HG02610 (cell line): ENCODE data around the gene ENTPD1.
A peak's percentile ranks its signal among the peaks of the same experiment; 100 is the strongest.
"Not testable (repeated sequence)": the region's sequence is repeated elsewhere in the genome, so short reads cannot be mapped to it uniquely, and the experiment has no call there.

Experiments used
- ATAC-seq: cut with Tn5 transposase; IDR thresholded peaks from one replicate; pipeline ENCODE4 v1.9.1; 2021; ENCODE audit warnings: mild to moderate bottlenecking, moderate library complexity; ENCODE audit not compliant: unreplicated experiment

The ENTPD1 gene

DNA sequence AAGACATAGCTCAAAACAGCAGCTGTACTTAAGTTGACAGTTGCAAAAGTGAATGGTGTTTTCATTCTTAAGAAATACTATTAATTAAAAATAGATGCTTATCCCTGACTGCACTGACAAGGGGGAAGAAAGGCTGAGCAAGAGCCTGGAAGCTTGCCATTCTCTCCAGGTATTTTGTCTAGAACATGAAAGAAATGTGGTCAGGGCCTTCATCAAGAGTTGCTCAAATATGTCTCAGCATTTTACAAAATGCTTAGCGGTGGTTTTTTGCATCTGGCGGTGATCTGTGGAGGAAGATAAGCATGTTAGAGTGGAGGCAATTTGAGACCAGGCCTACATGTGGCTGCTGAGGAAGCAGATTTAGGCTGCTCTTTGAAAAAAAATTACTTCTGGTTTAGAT is 105.4 kb downstream of the ENTPD1 start:
- no peak for ATAC-seq

DNA sequence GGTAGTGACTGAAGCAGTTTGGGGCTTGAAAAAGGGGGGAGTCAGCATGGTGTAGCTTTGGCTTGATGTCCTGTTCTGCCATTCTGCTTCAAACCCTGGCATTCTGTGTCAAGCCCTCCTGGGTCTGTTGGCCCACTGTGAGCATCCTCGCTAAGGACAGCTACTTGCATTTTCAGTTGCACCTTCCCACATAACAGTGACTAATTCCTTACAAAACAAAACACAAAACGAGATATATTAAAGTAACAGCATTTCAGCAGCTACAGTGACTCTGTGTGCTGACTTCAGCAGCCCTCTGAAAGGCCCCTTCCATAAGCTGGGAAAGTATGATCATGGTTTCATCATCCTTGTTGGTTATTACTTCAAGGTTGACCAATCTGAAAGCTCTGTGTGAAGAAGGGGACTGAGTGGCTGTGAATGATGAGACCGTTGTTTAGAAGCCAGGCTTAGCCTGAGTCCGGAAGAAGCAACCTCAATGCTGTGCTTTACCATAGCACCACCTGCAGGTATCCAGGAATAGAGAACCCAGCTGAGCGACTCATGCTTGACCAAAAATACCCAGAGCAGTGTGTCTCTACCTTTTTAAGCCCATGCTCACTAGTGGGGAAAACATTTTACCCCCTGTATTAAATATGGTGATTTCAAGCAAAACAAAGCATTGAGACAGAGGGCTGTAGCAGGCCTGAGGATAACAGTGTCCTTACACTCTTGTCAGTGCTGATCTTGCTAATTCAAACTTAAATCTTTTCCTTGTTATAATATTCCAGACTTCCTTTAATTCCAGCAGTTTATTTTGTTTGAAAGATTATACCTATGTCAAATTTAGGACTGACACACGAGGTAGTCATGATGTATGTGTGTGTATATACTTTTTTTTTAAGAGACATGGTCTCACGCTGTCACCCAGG is 109.2 kb downstream of the ENTPD1 start:
- ATAC-seq: peak; percentile 90

DNA sequence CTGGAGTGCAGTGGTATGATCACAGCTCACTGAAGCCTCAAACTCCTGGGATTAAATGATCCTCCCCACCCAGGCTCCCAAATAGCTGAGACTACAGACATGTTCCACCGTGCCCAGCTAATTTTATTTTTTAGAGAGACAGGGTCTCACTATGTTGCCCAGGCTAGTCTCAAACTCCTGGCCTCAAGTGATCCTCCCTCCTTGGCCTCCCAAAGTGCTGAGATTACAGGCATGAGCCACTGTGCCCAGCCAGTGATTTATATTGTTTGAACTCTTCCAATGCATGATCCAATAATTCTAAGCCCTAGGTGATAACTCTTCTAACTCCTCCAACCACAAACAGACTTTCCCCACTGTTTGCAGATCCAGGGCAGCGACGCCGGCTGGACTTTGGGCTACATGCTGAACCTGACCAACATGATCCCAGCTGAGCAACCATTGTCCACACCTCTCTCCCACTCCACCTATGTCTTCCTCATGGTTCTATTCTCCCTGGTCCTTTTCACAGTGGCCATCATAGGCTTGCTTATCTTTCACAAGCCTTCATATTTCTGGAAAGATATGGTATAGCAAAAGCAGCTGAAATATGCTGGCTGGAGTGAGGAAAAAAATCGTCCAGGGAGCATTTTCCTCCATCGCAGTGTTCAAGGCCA is 110.0 kb downstream of the ENTPD1 start:
- no peak for ATAC-seq

DNA sequence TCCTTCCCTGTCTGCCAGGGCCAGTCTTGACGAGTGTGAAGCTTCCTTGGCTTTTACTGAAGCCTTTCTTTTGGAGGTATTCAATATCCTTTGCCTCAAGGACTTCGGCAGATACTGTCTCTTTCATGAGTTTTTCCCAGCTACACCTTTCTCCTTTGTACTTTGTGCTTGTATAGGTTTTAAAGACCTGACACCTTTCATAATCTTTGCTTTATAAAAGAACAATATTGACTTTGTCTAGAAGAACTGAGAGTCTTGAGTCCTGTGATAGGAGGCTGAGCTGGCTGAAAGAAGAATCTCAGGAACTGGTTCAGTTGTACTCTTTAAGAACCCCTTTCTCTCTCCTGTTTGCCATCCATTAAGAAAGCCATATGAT is 110.5 kb downstream of the ENTPD1 start:
- no peak for ATAC-seq

DNA sequence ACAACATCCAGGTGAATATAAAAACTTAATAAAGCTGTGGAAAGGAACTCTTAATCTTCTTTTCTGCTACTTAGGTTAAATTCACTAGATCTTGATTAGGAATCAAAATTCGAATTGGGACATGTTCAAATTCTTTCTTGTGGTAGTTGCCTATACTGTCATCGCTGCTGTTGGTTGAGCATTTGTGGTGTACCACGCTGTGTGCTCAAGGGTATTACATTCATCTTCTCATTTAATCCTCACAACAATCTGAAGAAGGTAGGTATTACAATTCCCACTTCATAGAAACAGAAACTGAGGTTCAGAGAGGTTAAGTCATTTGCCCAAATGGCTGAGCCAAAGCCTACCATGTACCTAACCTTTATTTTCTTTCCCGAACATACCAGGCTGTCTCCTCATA is 111.9 kb downstream of the ENTPD1 start:
- ATAC-seq: no peak

DNA sequence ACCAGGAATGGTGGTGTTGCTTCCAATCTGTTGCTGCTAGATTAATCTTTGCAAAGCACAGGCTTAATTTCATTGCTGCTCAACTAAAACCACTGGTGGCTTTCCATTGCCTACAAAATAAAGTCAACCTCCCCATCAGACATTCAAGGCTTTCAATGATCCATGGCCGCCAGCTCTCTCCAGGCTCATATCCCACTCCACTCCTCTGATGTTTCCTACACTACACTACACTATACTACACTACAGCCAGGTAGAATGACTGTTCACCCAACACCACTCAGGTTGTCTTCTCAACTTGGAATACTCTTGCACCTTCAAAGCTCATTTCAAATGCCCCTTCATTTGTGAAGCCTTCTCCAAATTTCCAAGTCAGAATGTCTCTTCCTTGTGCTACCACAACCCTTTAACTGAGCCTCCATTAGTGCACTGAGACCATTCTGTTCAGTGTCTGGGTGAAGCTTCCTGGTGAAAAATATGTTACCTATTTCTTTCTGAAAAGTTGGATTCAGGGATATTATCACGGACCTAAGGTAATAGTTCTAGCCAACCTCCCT is 116.3 kb downstream of the ENTPD1 start:
- ATAC-seq: no peak

DNA sequence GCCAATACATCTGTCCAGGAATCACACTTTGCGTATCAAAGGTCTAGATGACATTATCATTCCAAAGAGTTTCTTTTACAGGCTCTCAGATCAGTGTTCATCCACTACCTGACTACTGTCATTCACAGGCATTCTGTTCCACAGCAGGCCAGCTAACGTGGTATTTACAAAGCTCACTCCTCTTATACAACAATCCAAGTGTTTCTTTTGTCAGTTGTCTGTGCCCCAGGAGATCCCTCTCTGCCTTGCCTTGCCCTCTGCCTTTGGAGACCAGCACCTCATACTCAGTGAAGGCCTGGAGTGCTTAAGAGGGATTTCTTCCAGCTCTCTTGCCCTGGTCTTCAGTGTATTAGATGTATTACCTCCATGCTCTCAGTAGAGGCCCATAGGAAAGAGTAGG is 117.2 kb downstream of the ENTPD1 start:
- ATAC-seq: no peak

DNA sequence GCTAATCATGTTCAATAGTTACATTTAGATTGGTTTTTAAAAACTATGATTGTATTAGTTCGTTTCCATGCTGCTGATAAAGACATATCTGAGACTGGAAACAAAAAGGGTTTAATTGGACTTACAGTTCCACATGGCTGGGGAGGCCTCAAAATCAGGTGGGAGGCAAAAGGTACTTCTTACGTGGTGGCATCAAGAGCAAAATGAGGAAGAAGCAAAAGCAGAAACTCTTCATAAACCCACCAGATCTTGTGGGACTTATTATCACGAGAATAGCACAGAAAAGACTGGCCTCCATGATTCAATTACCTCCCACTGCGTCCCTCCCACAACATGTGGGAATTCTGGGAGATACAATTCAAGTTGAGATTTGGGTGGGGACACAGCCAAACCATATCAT is 117.7 kb downstream of the ENTPD1 start:
- no peak for ATAC-seq

DNA sequence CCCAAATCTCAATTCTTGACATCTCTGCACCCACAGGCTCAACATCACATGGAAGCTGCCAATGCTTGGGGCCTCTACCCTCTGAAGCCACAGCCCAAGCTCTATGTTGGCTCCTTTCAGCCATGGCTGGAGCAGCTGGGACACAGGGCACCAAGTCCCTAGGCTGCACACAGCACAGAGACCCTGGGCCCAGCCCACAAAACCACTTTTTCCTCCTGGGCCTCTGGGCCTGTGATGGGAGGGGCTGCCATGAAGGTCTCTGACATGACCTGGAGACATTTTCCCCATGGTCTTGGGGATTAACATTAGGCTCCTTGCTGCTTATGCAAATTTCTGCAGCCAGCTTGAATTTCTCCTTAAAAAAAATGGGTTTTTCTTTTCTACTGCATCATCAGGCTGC is 118.8 kb downstream of the ENTPD1 start:
- ATAC-seq: not testable (repeated sequence)

DNA sequence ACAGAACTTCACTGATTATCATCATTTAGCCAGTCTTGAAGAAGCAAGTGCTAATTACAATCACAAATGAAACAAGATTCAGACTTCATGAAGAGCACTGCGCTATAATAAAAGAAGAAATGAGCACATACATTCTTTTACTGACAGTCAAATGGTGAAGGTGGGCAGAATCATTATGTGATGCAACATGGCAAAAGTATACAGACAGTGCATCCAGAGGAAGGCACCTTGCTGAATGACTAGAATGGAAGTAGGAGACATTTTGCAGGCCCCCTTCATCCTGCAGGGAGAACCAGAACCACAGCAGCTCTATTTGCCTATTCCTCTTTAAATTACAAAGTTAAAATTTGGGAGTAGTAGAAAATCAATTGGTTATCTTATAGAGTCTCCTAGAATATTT is 120.8 kb downstream of the ENTPD1 start:
- ATAC-seq: no peak

DNA sequence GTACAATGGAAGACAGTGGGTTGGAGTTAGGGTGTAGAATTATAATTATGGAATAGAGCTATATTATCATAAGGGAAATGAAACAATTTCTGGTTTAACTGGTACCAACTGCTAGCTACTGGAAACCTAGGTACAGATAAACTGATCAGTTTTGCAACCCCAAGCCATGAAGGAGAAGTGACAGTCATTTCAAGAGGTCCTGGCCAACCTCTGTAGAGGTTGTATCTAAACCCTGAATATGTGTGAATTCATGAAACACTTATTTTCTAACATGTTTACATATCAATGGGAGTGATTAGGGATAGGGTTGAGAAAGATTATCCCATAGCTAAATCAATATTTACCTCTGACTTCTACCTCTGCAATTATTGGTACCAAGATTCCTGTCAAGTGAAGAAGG is 121.9 kb downstream of the ENTPD1 start:
- peak; percentile 71 for ATAC-seq

DNA sequence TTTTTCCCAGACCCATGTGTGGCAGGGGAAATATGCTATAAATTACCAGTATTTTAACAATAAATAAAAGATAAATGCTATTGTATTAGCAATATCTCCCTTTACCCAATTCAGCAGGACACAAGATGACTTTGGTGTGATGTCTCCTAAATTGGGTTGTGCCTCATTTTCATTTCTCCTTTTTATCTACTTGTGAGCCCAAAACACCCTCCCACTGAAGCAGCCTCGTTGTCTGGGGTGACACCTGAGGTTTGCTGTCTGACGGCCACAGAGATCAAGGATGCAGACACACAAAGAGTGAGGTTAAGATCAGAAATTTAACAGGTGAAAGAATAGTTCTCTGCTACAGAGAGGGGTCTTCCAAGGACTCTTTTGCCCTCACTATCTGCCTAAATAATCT is 124.7 kb downstream of the ENTPD1 start:
- peak; percentile 57 for ATAC-seq

DNA sequence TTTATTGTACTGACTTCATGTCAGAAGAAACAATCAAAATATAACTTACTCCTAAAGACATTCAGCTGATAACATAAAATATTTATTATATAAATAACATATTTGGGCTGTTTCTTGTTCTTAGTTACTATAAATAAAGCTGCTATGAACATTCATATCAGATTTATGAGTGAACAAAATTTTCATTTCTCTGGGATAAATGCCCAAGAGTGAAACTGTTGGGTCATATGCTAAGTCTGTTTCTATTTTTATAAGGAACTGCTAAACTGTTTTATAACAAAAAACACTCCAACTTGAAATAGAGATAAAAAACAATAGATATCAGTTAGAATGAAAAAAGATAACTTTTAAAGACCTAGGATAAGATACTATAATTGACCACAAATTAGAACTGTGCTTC is 125.4 kb downstream of the ENTPD1 start:
- no peak for ATAC-seq

DNA sequence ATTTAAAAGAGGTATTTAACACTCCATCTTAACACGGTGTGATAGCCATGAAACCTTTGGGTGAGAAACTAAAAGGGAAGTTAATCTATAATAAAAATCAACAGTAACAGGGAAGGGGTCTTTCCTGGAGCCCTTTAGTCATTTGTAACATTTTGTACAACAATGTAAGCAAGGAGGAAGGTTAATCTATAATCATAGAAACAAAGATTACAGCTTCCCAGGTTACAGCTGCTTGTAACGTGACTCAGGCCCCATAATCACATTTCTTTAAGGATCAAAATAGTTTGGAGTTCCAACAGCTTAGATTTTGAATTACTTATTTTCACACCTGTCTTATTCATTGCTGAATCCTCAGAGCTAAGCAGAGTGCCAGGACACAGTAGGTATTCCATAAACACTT is 133.9 kb downstream of the ENTPD1 start:
- ATAC-seq: no peak

DNA sequence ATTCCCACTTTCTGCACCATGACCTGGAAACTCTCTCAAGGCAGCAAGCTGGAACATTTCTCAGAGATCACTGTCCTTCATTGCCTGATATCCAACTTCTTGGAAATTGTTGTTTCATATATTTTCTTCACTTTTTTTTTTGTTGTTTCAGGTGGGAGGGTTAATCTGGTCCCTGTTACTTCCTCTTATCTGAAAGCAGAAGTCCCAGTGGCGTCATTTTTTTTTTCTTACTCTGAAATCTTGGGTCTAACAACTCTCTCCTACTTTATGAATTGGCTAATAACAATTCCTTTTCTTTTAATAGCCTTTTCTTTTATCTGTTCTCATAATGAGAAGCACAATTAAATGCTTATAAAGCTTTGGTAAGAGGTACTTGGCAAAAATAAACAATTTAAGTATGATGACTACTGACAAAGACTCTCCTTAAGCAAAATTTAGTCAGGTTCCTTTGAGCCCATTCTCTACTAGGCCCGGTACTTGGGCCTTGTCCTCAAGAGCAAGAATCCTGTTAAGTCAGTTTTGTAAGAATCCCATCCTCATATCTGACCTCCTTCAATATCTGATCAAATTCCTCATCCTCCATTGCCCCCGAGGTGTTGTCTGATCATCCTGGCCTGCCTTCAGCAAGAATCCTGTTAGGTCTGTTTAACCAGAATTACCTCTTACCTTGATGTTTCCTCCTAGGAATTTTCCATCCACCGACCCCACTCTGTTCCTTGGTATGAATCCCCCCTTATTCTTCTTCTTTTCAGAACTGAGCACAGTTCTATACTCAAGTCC is 140.3 kb downstream of the ENTPD1 start:
- no peak for ATAC-seq

DNA sequence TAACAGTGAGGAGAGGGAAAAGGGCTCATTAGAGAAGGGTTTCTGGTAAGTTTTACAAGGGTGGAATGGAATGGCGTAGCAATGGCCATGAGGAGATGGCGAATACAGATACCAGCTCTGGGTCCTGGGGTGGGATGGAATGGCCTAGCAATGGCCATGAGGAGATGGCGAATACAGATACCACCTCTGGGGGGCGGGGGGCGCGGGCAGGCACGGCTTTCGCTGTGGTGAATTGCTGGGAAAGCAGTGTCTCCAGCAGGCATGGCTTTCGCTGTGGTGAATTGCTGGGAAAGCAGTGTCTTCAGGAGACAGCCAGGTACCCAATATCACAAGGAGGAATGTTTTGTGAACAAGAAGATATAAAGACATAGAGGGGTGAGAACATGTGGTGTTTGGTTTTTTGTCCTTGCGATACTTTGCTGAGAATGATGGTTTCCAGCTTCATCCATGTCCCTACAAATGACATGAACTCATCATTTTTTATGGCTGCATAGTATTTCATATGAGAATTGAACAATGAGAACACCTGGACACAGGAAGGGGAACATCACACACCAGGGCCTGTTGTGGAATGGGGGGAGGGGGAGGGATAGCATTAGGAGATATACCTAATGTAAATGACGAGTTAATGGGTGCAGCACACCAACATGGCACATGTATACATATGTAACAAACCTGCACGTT is 150.1 kb downstream of the ENTPD1 start:
- ATAC-seq: not testable (repeated sequence)

DNA sequence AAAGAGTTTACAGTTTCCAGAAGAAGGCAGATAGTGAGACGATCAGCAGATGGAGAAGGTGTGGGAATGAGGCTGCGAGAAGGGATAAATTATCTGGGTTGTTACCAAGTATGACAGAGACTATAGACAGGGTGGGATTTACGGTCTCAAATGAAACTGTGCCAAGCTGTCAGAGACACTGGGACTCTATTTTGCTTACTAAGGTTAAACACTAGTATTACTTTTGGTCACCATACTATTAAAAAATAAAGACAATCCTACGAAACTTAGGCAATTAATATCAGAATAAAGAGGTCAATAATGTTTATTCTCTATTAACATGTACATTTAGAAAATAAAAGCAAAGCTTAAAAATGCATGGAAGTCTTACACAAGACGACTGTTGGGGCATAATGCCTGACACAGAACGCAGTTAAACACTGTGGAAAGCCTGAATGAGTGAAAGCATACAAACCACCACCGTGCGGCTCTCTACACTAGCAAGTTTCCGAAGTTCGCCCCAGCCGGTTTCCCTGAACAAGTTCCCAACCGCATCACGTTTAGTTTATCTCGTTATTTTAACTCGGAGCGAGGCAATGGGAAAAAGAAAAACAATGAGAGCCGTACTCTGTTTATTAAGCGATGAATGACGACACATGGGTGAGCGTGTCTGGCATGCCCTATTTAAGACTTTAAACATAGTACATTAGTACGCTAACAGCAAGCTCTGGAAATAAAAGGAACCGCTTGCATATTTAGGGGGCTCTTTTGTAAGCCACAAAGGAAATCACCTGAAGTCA is 150.9 kb downstream of the ENTPD1 start:
- ATAC-seq: peak; percentile 33

DNA sequence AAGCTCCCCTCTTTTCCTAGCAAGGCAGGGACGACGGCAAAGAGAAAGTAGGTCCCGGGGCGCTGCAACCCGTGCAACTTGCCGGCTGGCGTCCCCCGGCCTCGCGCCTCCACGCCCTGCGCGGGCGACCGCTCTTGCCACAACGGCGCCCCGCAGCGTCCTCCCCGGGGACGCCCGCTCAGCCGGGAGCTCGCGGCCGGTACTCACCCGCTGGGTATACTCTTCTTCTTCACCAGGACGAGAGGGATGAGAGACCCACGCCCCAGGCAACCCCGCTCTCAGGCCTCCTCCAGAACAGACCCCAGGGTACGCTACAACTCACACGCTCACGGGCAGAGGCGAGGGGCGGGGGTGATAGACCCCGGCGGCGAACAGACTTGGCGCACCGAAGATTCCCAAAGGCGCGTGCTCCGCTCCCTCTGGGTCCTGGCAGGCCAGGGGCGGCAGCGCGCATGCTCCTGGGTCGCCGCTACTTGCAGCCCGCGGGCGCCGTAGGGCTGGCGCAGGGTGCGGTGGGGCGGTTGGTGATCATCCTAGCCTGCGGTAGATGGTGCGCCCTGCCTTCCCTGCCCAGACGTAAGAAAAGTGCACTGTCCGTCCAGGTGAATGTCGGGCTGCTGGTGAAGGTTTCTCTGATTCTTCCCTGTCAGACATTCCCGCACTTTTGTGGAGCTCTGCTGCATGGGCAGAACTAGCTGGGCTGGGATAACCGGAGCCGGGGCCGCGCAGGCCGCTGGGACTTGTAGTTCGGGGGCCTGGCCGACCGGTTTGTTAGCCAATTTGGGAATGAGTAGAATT is 151.7 kb downstream of the ENTPD1 start, which contains the start of gene CC2D2B:
TSS of gene CC2D2B (plus strand) at position 520 of the 798 bp plus-strand sequence. CDS start 3,349 bp downstream, outside the sequence.
- peak; percentile 90 for ATAC-seq

DNA sequence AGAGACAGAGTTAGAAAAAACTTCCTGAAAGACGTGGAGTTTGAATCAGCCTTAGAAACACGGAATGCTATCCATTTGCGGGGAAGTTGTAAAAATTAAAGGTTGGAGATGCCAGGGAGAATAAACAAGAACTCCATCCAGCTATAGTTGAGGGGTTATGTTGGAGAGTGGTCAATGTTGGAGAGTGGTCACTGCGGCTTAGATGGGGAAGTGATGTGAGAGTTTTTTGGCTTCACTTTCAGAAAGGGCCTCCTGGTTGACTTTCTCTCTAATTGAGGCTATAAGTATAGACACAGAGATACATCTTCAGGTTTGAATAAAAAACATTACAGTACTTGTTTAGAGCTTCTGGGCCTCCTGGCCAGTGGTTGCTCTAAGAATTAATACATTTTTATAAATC is 152.5 kb downstream of the ENTPD1 start:
- no peak for ATAC-seq
